ENCODE results near the gene CAMK1D.

GRCh38 chr10:12614177-12614995, 265.0 kb downstream of the CAMK1D start:
- no peak for TF ChIP-seq CTCF (conservative IDR thresholded peaks at IDR 0.05; ENCODE audit: low read depth in 2 of 2)
- no peak for TF ChIP-seq POLR2AphosphoS5 (IDR thresholded peaks at IDR 0.05; ENCODE audit: low read depth)
- TF ChIP-seq EZH2phosphoT487 (IDR thresholded peaks at IDR 0.05; ENCODE audit: unreplicated experiment): no peak
- TF ChIP-seq EZH2 (IDR thresholded peaks at IDR 0.05; ENCODE audit: low read depth, unreplicated experiment): no peak
- TF ChIP-seq CREB1 (CRISPR knock-in tag; IDR thresholded peaks at IDR 0.05; ENCODE audit: low read depth): no peak
- no peak for TF ChIP-seq STAT1 (IDR thresholded peaks at IDR 0.05; ENCODE audit: unreplicated experiment)
- TF ChIP-seq REST (IDR thresholded peaks at IDR 0.05; ENCODE audit: unreplicated experiment): no peak
- TF ChIP-seq JUNB (IDR thresholded peaks at IDR 0.05; ENCODE audit: unreplicated experiment): no peak
- no peak for TF ChIP-seq ZNF114 (CRISPR knock-in tag; IDR thresholded peaks at IDR 0.05)
- no peak for TF ChIP-seq ZNF462 (CRISPR knock-in tag; IDR thresholded peaks at IDR 0.05)
